Astrocyte (in vitro differentiated cells and primary cell): ENCODE results near the gene EPB42. TPM values are rescaled to one million over a fixed set of nuclear protein-coding genes. Genes with fewer than 3 reads are reported as not detected.

Source experiments
- DNase-seq: peaks from one replicate; pipeline ENCODE4 v3.0.0-alpha.2; 2010; ENCODE audit warnings: low read depth
- FAIRE-seq: peaks from 2 replicates; lab custom pipeline; 2011; peaks lifted over from hg19 to GRCh38; lab: Jason Lieb, UNC
- H2AFZ ChIP-seq: 2 replicates; pipeline ENCODE4 v1.6.0; 2012; ENCODE audit warnings: low read depth, low read length, inconsistent platforms
- H3K27ac ChIP-seq: 2 replicates; pipeline ENCODE4 v1.5.1; 2011; ENCODE audit warnings: low read depth, low read length, inconsistent platforms
- H3K27me3 ChIP-seq: 2 replicates; pipeline ENCODE4 v1.6.0; 2011; ENCODE audit warnings: low read length, inconsistent platforms; ENCODE audit not compliant: insufficient read depth
- H3K36me3 ChIP-seq: 2 replicates; pipeline ENCODE4 v1.5.1; 2011; ENCODE audit warnings: low read length, inconsistent platforms; ENCODE audit not compliant: insufficient read depth
- H3K4me1 ChIP-seq: 2 replicates; pipeline ENCODE4 v1.5.1; 2011; ENCODE audit warnings: low read length, inconsistent platforms; ENCODE audit not compliant: insufficient read depth
- H3K4me2 ChIP-seq: 2 replicates; pipeline ENCODE4 v1.6.0; 2012; ENCODE audit warnings: low read length, inconsistent platforms
- H3K4me3 ChIP-seq: 2 replicates; pipeline ENCODE4 v1.5.1; 2011; ENCODE audit warnings: low read depth, mild to moderate bottlenecking, low read length, inconsistent platforms; ENCODE audit not compliant: insufficient read depth
- H3K79me2 ChIP-seq: 2 replicates; pipeline ENCODE4 v1.6.0; 2012; ENCODE audit warnings: mild to moderate bottlenecking, low read length, inconsistent platforms; ENCODE audit not compliant: insufficient read depth
- H3K9ac ChIP-seq: 2 replicates; pipeline ENCODE4 v1.6.0; 2012; ENCODE audit warnings: mild to moderate bottlenecking, low read length, inconsistent platforms
- H3K9me3 ChIP-seq: 2 replicates; pipeline ENCODE4 v1.5.1; 2012; ENCODE audit warnings: low read depth, mild to moderate bottlenecking, low read length, inconsistent platforms; ENCODE audit not compliant: insufficient read depth
- H4K20me1 ChIP-seq: 2 replicates; pipeline ENCODE4 v1.6.0; 2012; ENCODE audit warnings: low read length, inconsistent platforms; ENCODE audit not compliant: insufficient read depth
- H3K27ac Mint-ChIP-seq: one replicate; pipeline ENCODE4 v1.8.0; 2021; ENCODE audit warnings: mild to moderate bottlenecking, mixed read lengths; ENCODE audit not compliant: unreplicated experiment
- H3K27me3 Mint-ChIP-seq: one replicate; pipeline ENCODE4 v1.8.0; 2021; ENCODE audit warnings: low read depth, mixed read lengths; ENCODE audit not compliant: unreplicated experiment
- H3K36me3 Mint-ChIP-seq: one replicate; pipeline ENCODE4 v1.8.0; 2021; ENCODE audit warnings: low read depth, mixed read lengths; ENCODE audit not compliant: unreplicated experiment
- H3K4me1 Mint-ChIP-seq: one replicate; pipeline ENCODE4 v1.8.0; 2021; ENCODE audit warnings: low read depth, mixed read lengths; ENCODE audit not compliant: unreplicated experiment
- H3K4me3 Mint-ChIP-seq: one replicate; pipeline ENCODE4 v1.8.0; 2021; ENCODE audit warnings: mild to moderate bottlenecking, moderate library complexity, mixed read lengths; ENCODE audit not compliant: unreplicated experiment
- H3K9me3 Mint-ChIP-seq: one replicate; pipeline ENCODE4 v1.8.0; 2021; ENCODE audit warnings: mild to moderate bottlenecking, mixed read lengths; ENCODE audit not compliant: unreplicated experiment
- EZH2 ChIP-seq: IDR thresholded peaks from 2 replicates; pipeline ENCODE4 v1.6.1; 2012; ENCODE audit warnings: mild to moderate bottlenecking, low read length, inconsistent platforms; ENCODE audit not compliant: insufficient read depth
- total RNA-seq: library from RNA; stranded (reverse); gene quantifications from 2 replicates; pipeline ENCODE4 v1.2.1, GENCODE V29; 2021
- TF ChIP-seq, protein P1 (sequence below): IDR thresholded peaks from 2 replicates; pipeline ENCODE4 v1.5.1; 2011; ENCODE audit warnings: low read depth, mild to moderate bottlenecking, inconsistent platforms, low read length, moderate library complexity; ENCODE audit not compliant: insufficient read depth

EPB42 gene
- total RNA-seq, 1 donor from 2014 or later, result not detected

DNA sequence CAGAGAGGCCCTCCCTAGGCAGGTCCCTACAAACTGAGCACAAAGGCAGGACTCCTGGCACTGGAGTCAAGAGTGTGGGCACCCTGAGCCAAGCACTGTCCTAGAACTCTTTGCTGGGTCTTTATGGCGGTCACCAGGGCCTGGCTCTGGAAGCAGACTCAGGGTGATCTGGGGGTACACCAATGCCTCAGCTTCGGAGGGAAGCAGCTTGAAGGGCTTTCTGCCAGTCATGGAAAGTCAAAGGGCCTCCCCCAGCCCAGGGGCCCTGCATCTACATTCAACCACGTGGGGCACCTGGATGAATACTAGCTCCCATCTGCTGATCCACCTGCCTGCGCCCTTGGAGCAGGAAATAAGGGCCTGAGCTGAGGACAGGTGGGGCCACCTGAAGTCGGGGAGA, 7.4 kb downstream of the EPB42 start:
- H3K36me3 ChIP-seq, result no peaks in the 10 kb centered on the region
- no peak overlapping the region for H3K4me2 ChIP-seq
- Mint-ChIP-seq H3K36me3 (peaks cover 5% of the 10 kb centered on the region), H3K4me1 (no peaks in the 10 kb centered on the region), H3K27ac (no peak overlapping the region), H3K9me3 (no peaks in the 10 kb centered on the region), H3K27me3 (peaks cover 51% of the 10 kb centered on the region), H3K4me3 (no peak overlapping the region)
- FAIRE-seq (no peak), DNase-seq (no peak)
- no peaks in the 10 kb centered on the region for H3K4me1 ChIP-seq
- TF ChIP-seq, protein P1, sequence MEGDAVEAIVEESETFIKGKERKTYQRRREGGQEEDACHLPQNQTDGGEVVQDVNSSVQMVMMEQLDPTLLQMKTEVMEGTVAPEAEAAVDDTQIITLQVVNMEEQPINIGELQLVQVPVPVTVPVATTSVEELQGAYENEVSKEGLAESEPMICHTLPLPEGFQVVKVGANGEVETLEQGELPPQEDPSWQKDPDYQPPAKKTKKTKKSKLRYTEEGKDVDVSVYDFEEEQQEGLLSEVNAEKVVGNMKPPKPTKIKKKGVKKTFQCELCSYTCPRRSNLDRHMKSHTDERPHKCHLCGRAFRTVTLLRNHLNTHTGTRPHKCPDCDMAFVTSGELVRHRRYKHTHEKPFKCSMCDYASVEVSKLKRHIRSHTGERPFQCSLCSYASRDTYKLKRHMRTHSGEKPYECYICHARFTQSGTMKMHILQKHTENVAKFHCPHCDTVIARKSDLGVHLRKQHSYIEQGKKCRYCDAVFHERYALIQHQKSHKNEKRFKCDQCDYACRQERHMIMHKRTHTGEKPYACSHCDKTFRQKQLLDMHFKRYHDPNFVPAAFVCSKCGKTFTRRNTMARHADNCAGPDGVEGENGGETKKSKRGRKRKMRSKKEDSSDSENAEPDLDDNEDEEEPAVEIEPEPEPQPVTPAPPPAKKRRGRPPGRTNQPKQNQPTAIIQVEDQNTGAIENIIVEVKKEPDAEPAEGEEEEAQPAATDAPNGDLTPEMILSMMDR, result no peak
- TF ChIP-seq EZH2, result no peak
- no peak overlapping the region for H3K4me3 ChIP-seq
- no peak overlapping the region for H2AFZ ChIP-seq
- H3K9me3 ChIP-seq, result no peaks in the 10 kb centered on the region
- no peaks in the 10 kb centered on the region for H4K20me1 ChIP-seq
- no peaks in the 10 kb centered on the region for H3K79me2 ChIP-seq
- no peak overlapping the region for H3K27ac ChIP-seq
- no peak overlapping the region for H3K9ac ChIP-seq
- peaks cover 25% of the 10 kb centered on the region for H3K27me3 ChIP-seq

DNA sequence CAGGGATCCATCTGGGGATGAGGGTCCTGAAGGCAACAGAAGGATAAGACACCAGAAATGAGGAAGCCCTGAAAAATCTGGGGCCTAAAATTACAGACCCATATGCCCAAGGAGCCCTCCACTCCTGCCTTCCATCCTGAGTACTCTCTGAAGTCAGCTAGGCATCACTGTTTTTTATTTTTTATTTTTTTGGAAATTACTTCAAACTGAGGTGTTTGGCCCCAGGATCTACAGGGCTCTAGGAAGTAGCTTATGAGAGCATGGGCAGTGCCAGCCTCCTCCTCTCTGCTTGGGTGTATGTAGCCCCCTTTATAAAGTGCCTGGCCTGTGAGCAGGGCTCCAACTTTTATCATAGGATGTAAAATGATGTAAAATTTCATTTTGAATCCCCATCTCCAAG, 7.9 kb downstream of the EPB42 start:
- H3K9me3 ChIP-seq, result no peaks in the 10 kb centered on the region
- no peaks in the 10 kb centered on the region for H3K79me2 ChIP-seq
- FAIRE-seq, result no peak
- Mint-ChIP-seq H3K36me3 (peaks cover 5% of the 10 kb centered on the region), H3K9me3 (no peaks in the 10 kb centered on the region), H3K27me3 (peaks cover 49% of the 10 kb centered on the region), H3K4me1 (no peaks in the 10 kb centered on the region), H3K27ac (no peak overlapping the region), H3K4me3 (no peak overlapping the region)
- H3K4me1 ChIP-seq, result no peaks in the 10 kb centered on the region
- H3K4me2 ChIP-seq, result no peak overlapping the region
- H3K27ac ChIP-seq, result no peak overlapping the region
- peaks cover 25% of the 10 kb centered on the region for H3K27me3 ChIP-seq
- H4K20me1 ChIP-seq, result no peaks in the 10 kb centered on the region
- H3K9ac ChIP-seq, result no peak overlapping the region
- H2AFZ ChIP-seq, result no peak overlapping the region
- TF ChIP-seq, protein P1, result no peak
- TF ChIP-seq EZH2, result no peak
- no peaks in the 10 kb centered on the region for H3K36me3 ChIP-seq
- H3K4me3 ChIP-seq, result no peak overlapping the region
- no peak for DNase-seq

DNA sequence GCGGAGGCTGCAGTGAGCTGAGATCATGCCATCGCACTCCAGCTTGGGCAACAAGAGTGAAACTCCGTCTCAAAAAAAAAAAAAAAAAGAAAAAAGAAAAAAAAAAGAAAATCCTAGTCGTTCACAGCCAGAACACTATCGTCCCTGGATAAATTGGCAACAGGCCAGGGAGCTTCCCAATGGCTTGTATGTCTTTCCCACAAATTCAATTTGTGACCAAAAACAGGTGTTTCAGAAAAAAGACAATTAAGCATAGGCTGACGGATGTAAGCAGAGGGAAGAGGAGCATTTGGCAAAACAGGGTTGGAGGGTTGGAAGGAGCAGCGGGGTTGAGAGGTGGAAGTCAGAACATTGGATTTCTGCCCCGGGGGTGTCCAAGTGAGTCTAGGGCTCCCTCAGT, 8.5 kb downstream of the EPB42 start:
- H3K36me3 ChIP-seq, result no peaks in the 10 kb centered on the region
- DNase-seq, result no peak
- Mint-ChIP-seq H3K36me3 (peaks cover 5% of the 10 kb centered on the region), H3K4me1 (no peaks in the 10 kb centered on the region), H3K27me3 (peaks cover 52% of the 10 kb centered on the region), H3K4me3 (no peak overlapping the region), H3K9me3 (no peaks in the 10 kb centered on the region), H3K27ac (no peak overlapping the region)
- no peak overlapping the region for H3K9ac ChIP-seq
- H3K27ac ChIP-seq, result no peak overlapping the region
- H3K4me2 ChIP-seq, result no peak overlapping the region
- H3K4me1 ChIP-seq, result no peaks in the 10 kb centered on the region
- H2AFZ ChIP-seq, result no peak overlapping the region
- no peaks in the 10 kb centered on the region for H3K9me3 ChIP-seq
- peaks cover 28% of the 10 kb centered on the region for H3K27me3 ChIP-seq
- H4K20me1 ChIP-seq, result no peaks in the 10 kb centered on the region
- no peak overlapping the region for H3K4me3 ChIP-seq
- H3K79me2 ChIP-seq, result no peaks in the 10 kb centered on the region
- TF ChIP-seq, protein P1, result no peak
- no peak for TF ChIP-seq EZH2
- no peak for FAIRE-seq
